ENCODE results near the gene APOH. TPM values are rescaled to one million over a fixed set of nuclear protein-coding genes. Genes with fewer than 3 reads are reported as not detected.
A peak's percentile ranks its signal among the peaks of the same experiment; 100 is the strongest.

APOH gene
- total and polyA plus RNA-seq, 2 of the 8 experiments (the other 6 are each of a cell fraction or from before 2014, with no cell fraction given) = not detected

DNA sequence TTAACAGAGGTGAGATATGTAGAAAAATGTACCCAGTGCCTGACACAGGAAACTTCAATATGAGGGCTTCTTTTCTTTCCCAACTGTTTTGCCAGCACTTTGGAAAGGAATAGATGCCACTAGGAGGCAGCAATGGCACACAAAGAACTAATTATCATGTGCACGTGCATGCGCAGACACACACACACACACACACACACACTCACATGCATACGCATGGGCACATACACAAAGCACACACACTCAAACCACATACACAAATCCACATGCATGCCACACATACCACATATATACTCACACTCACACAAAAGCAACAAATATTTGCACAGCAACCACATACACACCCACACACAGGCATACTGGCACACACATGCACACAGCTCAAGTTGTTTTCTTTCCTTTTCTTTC lies 28.5 kb downstream of the APOH start:
- Histone ChIP-seq H3K79me2 (ENCODE audit: control insufficient read depth in 1 of 2, insufficient read depth in 2 of 2, low read length in 2 of 2) (no peaks in the 10 kb centered on the region), H3K27ac (ENCODE audit: low read depth, low read length) (no peak overlapping the region), H2AK5ac (ENCODE audit: low read depth, low read length) (0 out of 2 replicates have a peak overlapping the region, but pooled peaks have one; percentile 84), H4K20me1 (replicated peaks in 1 of 2; ENCODE audit: control insufficient read depth in 1 of 2, insufficient read depth in 2 of 2, low read length in 2 of 2) (no peaks in the 10 kb centered on the region), H4K5ac (ENCODE audit: insufficient read length, low read depth, low read length) (no peak overlapping the region), H3K4me2 (ENCODE audit: insufficient read depth in 1 of 2, low read depth in 2 of 2, low read length in 2 of 2) (no peak overlapping the region), H3K4ac (replicated peaks; ENCODE audit: insufficient read length, low read depth, low read length) (no peak overlapping the region), H2BK5ac (ENCODE audit: low read depth, low read length) (peak overlapping the region; percentile 77; the same call in 1 of the 2 replicates), H2BK20ac (ENCODE audit: low read length) (peak overlapping the region; percentile 9; the same call in 1 of the 2 replicates), H2BK120ac (replicated peaks; ENCODE audit: low read depth, low read length) (no peak overlapping the region), H3K4me1 (replicated peaks in 1 of 4; ENCODE audit: control insufficient read depth in 3 of 4, insufficient read depth in 4 of 4, low read length in 3 of 4) (no peaks in the 10 kb centered on the region), H3K56ac (replicated peaks; ENCODE audit: insufficient read length, low read depth, low read length) (no peak overlapping the region), H3K9ac (replicated peaks in 1 of 4; ENCODE audit: extremely low read depth in 1 of 4, low read depth in 3 of 4, low read length in 3 of 4) (no peak overlapping the region), H3K79me1 (ENCODE audit: low read depth, low read length) (no peaks in the 10 kb centered on the region), H2BK15ac (ENCODE audit: low read length) (no peak overlapping the region), H4K8ac (ENCODE audit: extremely low read depth, insufficient read depth, low read length) (no peak overlapping the region), H3K14ac (ENCODE audit: insufficient read length) (no peak overlapping the region), H3K4me3 (ENCODE audit: extremely low read depth in 1 of 4, insufficient read depth in 2 of 4, low read depth in 3 of 4, low read length in 4 of 4) (no peak overlapping the region), H2AFZ (ENCODE audit: low read length) (no peak overlapping the region), H3K23ac (ENCODE audit: insufficient read length) (no peak overlapping the region), H4K91ac (replicated peaks; ENCODE audit: insufficient read length, low read length) (no peak overlapping the region), H3K9me3 (ENCODE audit: insufficient read depth in 2 of 2, low read depth in 1 of 2, low read length in 1 of 2) (no peaks in the 10 kb centered on the region), H3K18ac (ENCODE audit: extremely low read depth, low read length) (no peak overlapping the region), H3K23me2 (ENCODE audit: low read depth, low read length) (no peaks in the 10 kb centered on the region; the same call in 1 of the 2 replicates), H2BK12ac (ENCODE audit: low read depth, low read length) (peak overlapping the region; percentile 88; the same call in 1 of the 2 replicates), H3K36me3 (ENCODE audit: control insufficient read depth in 2 of 4, insufficient read depth in 4 of 4, low read length in 3 of 4) (no peaks in the 10 kb centered on the region), H3K27me3 (replicated peaks in 1 of 4; ENCODE audit: control insufficient read depth in 3 of 4, extremely low read depth in 1 of 4, insufficient read depth in 3 of 4, low read length in 3 of 4) (no peaks in the 10 kb centered on the region; a peak in 1 of 7 replicates)
- ChIA-PET POLR2A (ENCODE audit: partially characterized antibody) (no interaction called here), CTCF (ENCODE audit: partially characterized antibody) (interaction anchor here (0.5 to 5.9 kb wide), 33 partner anchors 9 to 525 kb away, joined by 3 to 64 read pairs (median 4); partner anchors contain the start of gene CEP112)
- TF ChIP-seq TEAD4 (IDR thresholded peaks at IDR 0.05; ENCODE audit: low read depth, low read length) = peak; percentile 70; the same call in 1 of the 2 replicates
- TF ChIP-seq JUN (IDR thresholded peaks at IDR 0.05; ENCODE audit: low read depth, low read length) = no peak
- TF ChIP-seq PHF8 (conservative IDR thresholded peaks at IDR 0.05; ENCODE audit: low read depth, low read length) = no peak
- TF ChIP-seq CTCF (IDR thresholded peaks at IDR 0.05; ENCODE audit: control extremely low read depth in 1 of 3, insufficient read depth in 1 of 3, low read depth in 1 of 3, low read length in 3 of 3) = peak; percentile 3 to 83 (median 60)
- TF ChIP-seq KDM1A (IDR thresholded peaks at IDR 0.05; ENCODE audit: borderline replicate concordance, low read length) = peak; percentile 13; the same call in 1 of the 2 replicates
- TF ChIP-seq, protein P1, sequence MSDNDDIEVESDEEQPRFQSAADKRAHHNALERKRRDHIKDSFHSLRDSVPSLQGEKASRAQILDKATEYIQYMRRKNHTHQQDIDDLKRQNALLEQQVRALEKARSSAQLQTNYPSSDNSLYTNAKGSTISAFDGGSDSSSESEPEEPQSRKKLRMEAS (IDR thresholded peaks at IDR 0.05) = peak; percentile 90
- peak; percentile 87 for TF ChIP-seq RAD21 (IDR thresholded peaks at IDR 0.05 in 1 of 2, conservative IDR thresholded peaks at IDR 0.05 in 1 of 2; ENCODE audit: low read depth in 2 of 2, low read length in 2 of 2)
- FAIRE-seq (peak; percentile 72), DNase-seq (ENCODE audit: low read depth in 1 of 2, low spot score in 2 of 2) (peak in 1 of 2 experiments; percentile 52)
- 38% methylated on average over 3 of the region's 3 CpGs; no CpG with 5 or more reads in 1 of the 2 experiments for WGBS, 2 experiments (ENCODE audit: extremely low coverage in 1 of 2, insufficient coverage in 1 of 2, insufficient read length in 1 of 2, insufficient replicate concordance in 2 of 2, low coverage in 1 of 2, low lambda C conversion rate in 2 of 2, missing lambda C conversion rate in 1 of 2)

Measured in H1 (cell line).